ENCODE results near the gene FLT3LG. TPM values are rescaled to one million over a fixed set of nuclear protein-coding genes. Genes with fewer than 3 reads are reported as not detected.

FLT3LG gene
- total and polyA plus RNA-seq, 9 of the 15 experiments (the other 6 are each of a cell fraction or from before 2014, with no cell fraction given), result 0.31 to 6.4 (median 1.1) TPM

DNA sequence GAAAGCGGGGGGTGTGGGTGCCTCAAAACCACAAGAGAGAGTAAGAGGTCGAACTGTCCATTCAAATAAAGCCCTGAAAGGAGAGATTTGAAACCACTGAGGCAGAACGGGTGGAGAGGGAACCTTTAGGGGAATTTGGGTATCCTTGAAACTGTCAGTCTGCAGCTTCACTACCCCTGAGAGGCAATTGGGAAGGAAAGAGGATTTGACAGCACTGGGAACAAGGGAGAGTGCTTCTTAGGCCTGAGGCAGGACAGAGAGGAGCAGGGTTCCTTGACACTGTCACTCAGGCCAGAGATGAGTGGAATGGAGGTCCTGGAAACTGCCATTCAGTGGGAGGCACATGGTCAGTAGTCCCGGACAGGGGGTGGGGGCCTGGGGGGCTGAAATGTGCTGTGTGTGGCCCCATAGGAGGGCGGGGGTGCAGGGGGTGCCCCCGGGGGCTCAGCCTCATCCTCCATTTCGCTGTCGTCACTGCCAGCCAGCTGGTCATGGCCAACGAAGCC, 43.8 kb upstream of the FLT3LG start:
- H3K36me3 ChIP-seq (ENCODE audit: control insufficient read depth, insufficient read depth, low read length), result no peaks in the 10 kb centered on the region; the same call in 2 of the 3 replicates
- BruUV-seq (replicated peaks), result no TSS peak
- H3K9me3 ChIP-seq (replicated peaks; ENCODE audit: control insufficient read depth, insufficient read depth, low read depth, low read length), result no peaks in the 10 kb centered on the region
- ChIA-PET POLR2A (interaction anchor here (0.6 to 1.6 kb wide), 4 partner anchors 10 to 275 kb away, joined by 3 to 14 read pairs (median 4); partner anchors contain the start of gene SLC17A7), CTCF (ENCODE audit: low intra/inter-chr PET ratio) (interaction anchor here (1.0 kb wide), 1 partner anchor 67 kb away, joined by 3 read pairs; no protein-coding TSS in a partner anchor)
- FAIRE-seq, result no peak
- no peak overlapping the region; the same call in 1 of the 2 replicates for H2AFZ ChIP-seq (ENCODE audit: low read depth, low read length)
- peak overlapping the region; percentile 50; the same call in 1 of the 2 replicates for H3K4me3 ChIP-seq
- intact Hi-C loops (cut with micrococcal nuclease) (loop anchor here (2.0 kb wide), 1 partner anchor 37 kb away; no protein-coding TSS in a partner anchor), in situ Hi-C loops (cut with MboI) (no loop called here)
- no peaks in the 10 kb centered on the region for H3K27me3 ChIP-seq (ENCODE audit: control insufficient read depth in 2 of 2, insufficient read depth in 2 of 2, low read length in 2 of 2)
- no peaks in the 10 kb centered on the region for H4K20me1 ChIP-seq (replicated peaks; ENCODE audit: control insufficient read depth, insufficient read depth, low read length)
- no peaks in the 10 kb centered on the region for H3K9me1 ChIP-seq (ENCODE audit: control insufficient read depth, insufficient read depth, low read length)
- WGBS (ENCODE audit: insufficient coverage, low coverage, missing lambda C conversion rate), result 11% methylated on average over 5 of the region's 9 CpGs
- peak in 1 of 4 experiments; percentile 55 for DNase-seq (ENCODE audit: extremely low read depth in 1 of 4, low spot score in 3 of 4)
- peaks cover 34 to 83% of the 10 kb centered on the region in 2 experiments for H3K4me1 ChIP-seq (replicated peaks in 1 of 2; ENCODE audit: control insufficient read depth in 2 of 2, insufficient read depth in 2 of 2, low read length in 2 of 2)
- peak overlapping the region; percentile 93 for H3K4me2 ChIP-seq (ENCODE audit: insufficient read depth, low read length)
- H3K9ac ChIP-seq (ENCODE audit: insufficient read depth in 1 of 2, low read depth in 2 of 2, low read length in 2 of 2), result peak overlapping the region; percentile 72 to 94; a peak in 2 of 4 replicates
- peak; percentile 10 for ATAC-seq
- H3K27ac ChIP-seq (ENCODE audit: extremely low read depth, low read depth, low read length), result peak overlapping the region; percentile 75; the same call in 2 of the 3 replicates
- H3K79me2 ChIP-seq (ENCODE audit: control insufficient read depth, insufficient read depth, low read length), result peaks cover 9% of the 10 kb centered on the region
- TF ChIP-seq SAFB (IDR thresholded peaks at IDR 0.05; ENCODE audit: borderline replicate concordance, low read depth, low read length), result no peak
- no peak for TF ChIP-seq SMAD2 (IDR thresholded peaks at IDR 0.05; ENCODE audit: low read depth, low read length)
- TF ChIP-seq, protein P1, sequence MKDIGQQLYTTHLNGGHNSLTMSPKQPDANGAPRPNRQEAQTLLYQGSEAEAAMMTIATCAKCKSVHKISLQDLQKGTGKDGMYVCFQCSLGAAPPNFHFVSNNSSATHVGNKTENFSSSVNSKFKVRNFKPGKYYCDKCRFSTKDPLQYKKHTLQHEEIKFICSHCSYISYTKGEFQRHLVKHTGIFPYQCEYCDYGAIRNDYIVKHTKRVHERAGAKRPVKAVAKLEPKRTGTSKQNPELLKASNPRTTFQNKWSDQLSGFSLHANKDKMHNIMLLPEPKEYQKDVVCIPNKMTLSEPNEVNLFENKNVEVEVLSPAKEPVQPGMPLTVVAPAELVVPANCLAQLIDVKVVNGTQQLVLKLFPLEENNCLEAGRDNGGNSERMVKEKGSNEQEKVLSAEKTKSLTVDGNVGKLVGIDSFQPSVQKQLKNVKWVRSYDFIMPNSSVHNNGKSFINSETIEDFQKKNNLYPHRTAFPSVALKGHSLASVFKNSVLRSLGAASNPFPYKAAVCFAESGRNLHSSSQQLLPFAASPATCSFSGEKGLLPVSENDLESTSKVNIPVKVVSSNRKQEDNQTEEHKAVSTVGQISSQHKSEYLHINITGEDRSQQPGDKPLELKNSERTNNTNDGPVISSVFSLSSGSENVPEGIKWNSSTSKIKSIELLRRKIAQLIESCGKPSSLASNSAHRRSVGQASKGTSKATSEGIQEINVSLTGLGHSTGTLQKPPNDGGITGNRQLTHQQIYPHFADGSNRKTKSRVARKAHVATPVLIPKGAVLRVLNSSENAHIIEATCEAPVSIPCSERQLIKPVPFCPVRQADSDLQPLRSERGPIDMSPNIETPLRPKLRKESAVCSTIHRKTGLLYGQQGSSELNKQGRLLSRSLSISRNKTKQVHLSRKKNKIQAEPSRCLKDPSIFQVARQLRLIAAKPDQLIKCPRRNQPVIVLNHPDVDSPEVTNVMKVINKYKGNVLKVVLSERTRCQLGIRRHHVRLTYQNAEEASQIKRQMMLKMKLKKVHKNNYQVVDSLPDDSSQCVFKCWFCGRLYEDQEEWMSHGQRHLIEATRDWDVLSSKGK (CRISPR knock-in tag; IDR thresholded peaks at IDR 0.05), result no peak
- TF ChIP-seq ZKSCAN3 (CRISPR knock-in tag; IDR thresholded peaks at IDR 0.05), result no peak
- TF ChIP-seq ESRRA (IDR thresholded peaks at IDR 0.05; ENCODE audit: borderline replicate concordance, low read depth), result peak; percentile 15; the same call in 1 of the 2 replicates
- TF ChIP-seq, protein P2, sequence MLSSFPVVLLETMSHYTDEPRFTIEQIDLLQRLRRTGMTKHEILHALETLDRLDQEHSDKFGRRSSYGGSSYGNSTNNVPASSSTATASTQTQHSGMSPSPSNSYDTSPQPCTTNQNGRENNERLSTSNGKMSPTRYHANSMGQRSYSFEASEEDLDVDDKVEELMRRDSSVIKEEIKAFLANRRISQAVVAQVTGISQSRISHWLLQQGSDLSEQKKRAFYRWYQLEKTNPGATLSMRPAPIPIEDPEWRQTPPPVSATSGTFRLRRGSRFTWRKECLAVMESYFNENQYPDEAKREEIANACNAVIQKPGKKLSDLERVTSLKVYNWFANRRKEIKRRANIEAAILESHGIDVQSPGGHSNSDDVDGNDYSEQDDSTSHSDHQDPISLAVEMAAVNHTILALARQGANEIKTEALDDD (IDR thresholded peaks at IDR 0.05), result no peak
- no peak for TF ChIP-seq ZNF347 (CRISPR knock-in tag; IDR thresholded peaks at IDR 0.05; ENCODE audit: low read depth)
- peak; percentile 100 for TF ChIP-seq PTBP1 (IDR thresholded peaks at IDR 0.05; ENCODE audit: low read depth, low read length)
- TF ChIP-seq, protein P3, sequence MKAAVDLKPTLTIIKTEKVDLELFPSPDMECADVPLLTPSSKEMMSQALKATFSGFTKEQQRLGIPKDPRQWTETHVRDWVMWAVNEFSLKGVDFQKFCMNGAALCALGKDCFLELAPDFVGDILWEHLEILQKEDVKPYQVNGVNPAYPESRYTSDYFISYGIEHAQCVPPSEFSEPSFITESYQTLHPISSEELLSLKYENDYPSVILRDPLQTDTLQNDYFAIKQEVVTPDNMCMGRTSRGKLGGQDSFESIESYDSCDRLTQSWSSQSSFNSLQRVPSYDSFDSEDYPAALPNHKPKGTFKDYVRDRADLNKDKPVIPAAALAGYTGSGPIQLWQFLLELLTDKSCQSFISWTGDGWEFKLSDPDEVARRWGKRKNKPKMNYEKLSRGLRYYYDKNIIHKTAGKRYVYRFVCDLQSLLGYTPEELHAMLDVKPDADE (conservative IDR thresholded peaks at IDR 0.05; ENCODE audit: control insufficient read depth, low read depth, low read length), result no peak
- TF ChIP-seq HDGF (IDR thresholded peaks at IDR 0.05), result no peak
- TF ChIP-seq, protein P4, sequence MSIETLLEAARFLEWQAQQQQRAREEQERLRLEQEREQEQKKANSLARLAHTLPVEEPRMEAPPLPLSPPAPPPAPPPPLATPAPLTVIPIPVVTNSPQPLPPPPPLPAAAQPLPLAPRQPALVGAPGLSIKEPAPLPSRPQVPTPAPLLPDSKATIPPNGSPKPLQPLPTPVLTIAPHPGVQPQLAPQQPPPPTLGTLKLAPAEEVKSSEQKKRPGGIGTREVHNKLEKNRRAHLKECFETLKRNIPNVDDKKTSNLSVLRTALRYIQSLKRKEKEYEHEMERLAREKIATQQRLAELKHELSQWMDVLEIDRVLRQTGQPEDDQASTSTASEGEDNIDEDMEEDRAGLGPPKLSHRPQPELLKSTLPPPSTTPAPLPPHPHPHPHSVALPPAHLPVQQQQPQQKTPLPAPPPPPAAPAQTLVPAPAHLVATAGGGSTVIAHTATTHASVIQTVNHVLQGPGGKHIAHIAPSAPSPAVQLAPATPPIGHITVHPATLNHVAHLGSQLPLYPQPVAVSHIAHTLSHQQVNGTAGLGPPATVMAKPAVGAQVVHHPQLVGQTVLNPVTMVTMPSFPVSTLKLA (conservative IDR thresholded peaks at IDR 0.05), result 0 out of 4 replicates have a peak, but pooled peaks of 1 of the 2 experiments have one; percentile 39
- TF ChIP-seq, protein P5, sequence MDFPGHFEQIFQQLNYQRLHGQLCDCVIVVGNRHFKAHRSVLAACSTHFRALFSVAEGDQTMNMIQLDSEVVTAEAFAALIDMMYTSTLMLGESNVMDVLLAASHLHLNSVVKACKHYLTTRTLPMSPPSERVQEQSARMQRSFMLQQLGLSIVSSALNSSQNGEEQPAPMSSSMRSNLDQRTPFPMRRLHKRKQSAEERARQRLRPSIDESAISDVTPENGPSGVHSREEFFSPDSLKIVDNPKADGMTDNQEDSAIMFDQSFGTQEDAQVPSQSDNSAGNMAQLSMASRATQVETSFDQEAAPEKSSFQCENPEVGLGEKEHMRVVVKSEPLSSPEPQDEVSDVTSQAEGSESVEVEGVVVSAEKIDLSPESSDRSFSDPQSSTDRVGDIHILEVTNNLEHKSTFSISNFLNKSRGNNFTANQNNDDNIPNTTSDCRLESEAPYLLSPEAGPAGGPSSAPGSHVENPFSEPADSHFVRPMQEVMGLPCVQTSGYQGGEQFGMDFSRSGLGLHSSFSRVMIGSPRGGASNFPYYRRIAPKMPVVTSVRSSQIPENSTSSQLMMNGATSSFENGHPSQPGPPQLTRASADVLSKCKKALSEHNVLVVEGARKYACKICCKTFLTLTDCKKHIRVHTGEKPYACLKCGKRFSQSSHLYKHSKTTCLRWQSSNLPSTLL (IDR thresholded peaks at IDR 0.05), result no peak
